IMR-90 (cell line): ENCODE results near the gene SDS. TPM values are rescaled to one million over a fixed set of nuclear protein-coding genes. Genes with fewer than 3 reads are reported as not detected.
A peak's percentile ranks its signal among the peaks of the same experiment; 100 is the strongest.

Experiments
- ATAC-seq: fragments of 200-7000 bp; cut with Tn5 transposase; 2 replicates; pipeline ENCODE4 v1.9.1; 2020; ENCODE audit warnings: low read depth, mild to moderate bottlenecking, moderate library complexity
- BruUV-seq: library from RNA; stranded (reverse); fragments of 400-500 nt; replicated peaks from 2 replicates; lab custom pipeline; 2021; lab: Mats Ljungman, UMichigan
- CTCF ChIA-PET: fragments of 300-600 bp; formaldehyde crosslinking; extraction: SDS; loops from one replicate; lab custom pipeline; 2021; ENCODE audit warnings: antibody characterized with exemption; lab: Yijun Ruan, JAX
- POLR2A ChIA-PET: fragments of 300-600 bp; sonication (Branson Sonifier 250); formaldehyde crosslinking; loops from one replicate; lab custom pipeline; 2022; ENCODE audit warnings: antibody characterized with exemption; ENCODE audit not compliant: unreplicated experiment; lab: Charles Lee
- DNase-seq: peaks from one replicate; pipeline ENCODE4 v3.0.0; 2013
- H2AFZ ChIP-seq: replicated peaks from 2 replicates; pipeline ENCODE3; 2013; ENCODE audit warnings: low read length, mild to moderate bottlenecking; ENCODE audit not compliant: poor library complexity
- H2AK5ac ChIP-seq: 2 replicates; pipeline ENCODE4 v1.6.1; 2013; ENCODE audit warnings: low read depth, low read length, inconsistent platforms
- H2AK9ac ChIP-seq: replicated peaks from 2 replicates; pipeline ENCODE3; 2013; ENCODE audit warnings: mild to moderate bottlenecking, low read depth, low read length, moderate library complexity; ENCODE audit not compliant: poor library complexity
- H2BK120ac ChIP-seq: 2 replicates; pipeline ENCODE4 v1.6.1; 2013; ENCODE audit warnings: low read depth, low read length, inconsistent platforms
- H2BK15ac ChIP-seq: 3 replicates; pipeline ENCODE4 v1.6.1; 2013; ENCODE audit warnings: low read depth, low read length, inconsistent platforms
- H2BK20ac ChIP-seq: 2 replicates; pipeline ENCODE4 v1.6.1; 2013; ENCODE audit warnings: low read depth, mild to moderate bottlenecking, inconsistent platforms, low read length, moderate library complexity
- H2BK5ac ChIP-seq: 2 replicates; pipeline ENCODE4 v1.6.1; 2013; ENCODE audit warnings: mild to moderate bottlenecking, low read depth, low read length, inconsistent platforms; ENCODE audit not compliant: poor library complexity, severe bottlenecking
- H3K14ac ChIP-seq: replicated peaks from 2 replicates; pipeline ENCODE4 v1.6.1; 2013; ENCODE audit warnings: low read depth, low read length, inconsistent platforms
- H3K18ac ChIP-seq: 2 replicates; pipeline ENCODE4 v1.6.1; 2013; ENCODE audit warnings: low read depth, low read length, control low read depth
- H3K23ac ChIP-seq: 2 replicates; pipeline ENCODE4 v1.6.1; 2013; ENCODE audit warnings: low read depth, low read length, inconsistent platforms
- H3K27ac ChIP-seq: 2 replicates; pipeline ENCODE4 v1.5.1; 2013; ENCODE audit warnings: mild to moderate bottlenecking, control low read depth, low read length; ENCODE audit not compliant: insufficient read depth
- H3K27me3 ChIP-seq: 2 replicates; pipeline ENCODE4 v1.6.1; 2013; ENCODE audit warnings: low read length; ENCODE audit not compliant: control insufficient read depth, insufficient read depth
- H3K36me3 ChIP-seq: 2 replicates; pipeline ENCODE4 v1.6.1; 2013; ENCODE audit warnings: low read length, mixed read lengths; ENCODE audit not compliant: control insufficient read depth, insufficient read depth
- H3K4ac ChIP-seq: 2 replicates; pipeline ENCODE4 v1.6.1; 2013; ENCODE audit warnings: low read depth, low read length, inconsistent platforms
- H3K4me1 ChIP-seq: 2 replicates; pipeline ENCODE4 v1.6.1; 2013; ENCODE audit warnings: low read length, mixed read lengths; ENCODE audit not compliant: control insufficient read depth, insufficient read depth
- H3K4me2 ChIP-seq: 2 replicates; pipeline ENCODE4 v1.6.1; 2013; ENCODE audit warnings: low read depth, mild to moderate bottlenecking, control low read depth, low read length, moderate library complexity
- H3K4me3 ChIP-seq: 2 replicates; pipeline ENCODE4 v1.5.1; 2013; ENCODE audit warnings: low read depth, mild to moderate bottlenecking, control low read depth, low read length, moderate library complexity; ENCODE audit not compliant: insufficient read depth
- H3K56ac ChIP-seq: 2 replicates; pipeline ENCODE4 v1.6.1; 2013; ENCODE audit warnings: low read length, inconsistent platforms; ENCODE audit not compliant: insufficient read depth; ENCODE audit errors: extremely low read depth
- H3K79me1 ChIP-seq, 2 experiments: 2 replicates each; pipeline ENCODE4 v1.6.1; 2013; ENCODE audit warnings: low read length in 2 of 2, inconsistent platforms in 1 of 2, low read depth in 1 of 2
- H3K9ac ChIP-seq: 2 replicates; pipeline ENCODE4 v1.6.1; 2013; ENCODE audit warnings: low read depth, low read length, control low read depth
- H3K9me1 ChIP-seq: 2 replicates; pipeline ENCODE4 v1.6.1; 2013; ENCODE audit warnings: low read length, inconsistent platforms; ENCODE audit not compliant: insufficient read depth
- H3K9me3 ChIP-seq: 2 replicates; pipeline ENCODE4 v1.6.1; 2013; ENCODE audit warnings: low read length; ENCODE audit not compliant: control insufficient read depth, insufficient read depth
- H4K20me1 ChIP-seq: 2 replicates; pipeline ENCODE4 v1.6.1; 2013; ENCODE audit warnings: low read length, inconsistent platforms; ENCODE audit not compliant: insufficient read depth
- H4K5ac ChIP-seq: 2 replicates; pipeline ENCODE4 v1.6.1; 2013; ENCODE audit warnings: mild to moderate bottlenecking, low read depth, low read length, control low read depth
- H4K8ac ChIP-seq, 2 experiments: 2 replicates each; pipeline ENCODE4 v1.6.1; 2013; ENCODE audit warnings: low read depth in 2 of 2, low read length in 2 of 2, control low read depth in 1 of 2, inconsistent platforms in 1 of 2
- H4K91ac ChIP-seq: 2 replicates; pipeline ENCODE4 v1.6.1; 2013; ENCODE audit warnings: low read depth, low read length, inconsistent platforms; ENCODE audit not compliant: insufficient read depth
- CEBPB ChIP-seq: IDR thresholded peaks from 2 replicates; pipeline ENCODE4 v1.6.1; 2012; ENCODE audit warnings: low read depth, low read length, improper control_type of control experiment
- RCOR1 ChIP-seq: IDR thresholded peaks from 2 replicates; pipeline ENCODE4 v1.6.1; 2012; ENCODE audit warnings: mild to moderate bottlenecking, low read length, improper control_type of control experiment; ENCODE audit not compliant: insufficient replicate concordance
- RFX5 ChIP-seq: IDR thresholded peaks from 2 replicates; pipeline ENCODE4 v1.8.0; 2012; ENCODE audit warnings: low read depth, mild to moderate bottlenecking, low read length, moderate library complexity
- WGBS, 2 experiments: methylation state at CpG; one replicate each; pipeline versions ENCODE4 v1.1.5 to v1.1.7; 2013; ENCODE audit warnings: missing lambda C conversion rate in 2 of 2; ENCODE audit not compliant: insufficient read length in 1 of 2; ENCODE audit errors: extremely low coverage in 2 of 2; 5-methylcytosine and 5-hydroxymethylcytosine counted together
- dilution Hi-C: fragments of 300-500 bp; cut with HindIII; formaldehyde crosslinking; loops from one replicate; pipeline ENCODE4 v1.14.3; 2018; ENCODE audit warnings: low sequenced_read_pairs; ENCODE audit not compliant: unreplicated experiment
- in situ Hi-C: fragments of 300-500 bp; cut with MboI; formaldehyde crosslinking; loops from 3 replicates; pipeline ENCODE4 v1.14.3; 2019; ENCODE audit warnings: low sequenced_read_pairs, inconsistent platforms, mixed read lengths
- intact Hi-C: fragments of 100-400 bp; cut with micrococcal nuclease; formaldehyde crosslinking; loops from 2 replicates; pipeline ENCODE4 v1.10.0; 2022
- polyA plus RNA-seq, 3 experiments: library from polyadenylated mRNA; depleted of rRNA; stranded (reverse); fragments of >200 nt; gene quantifications; 2 replicates each; pipeline ENCODE4 v1.2.3, GENCODE V29; 2012; ENCODE audit warnings: low replicate concordance in 1 of 3
- total RNA-seq: library from RNA; depleted of rRNA; stranded (reverse); fragments of >200 nt; gene quantifications from 2 replicates; pipeline ENCODE4 v1.2.3, GENCODE V29; 2012

Gene SDS
- total and polyA plus RNA-seq, 2 of the 4 experiments (the other 2 are of a cell fraction) = not detected

GRCh38 chr12:113413488-113413939, 9.8 kb upstream of the SDS start:
- no peaks in the 10 kb centered on the region for H3K9me3 ChIP-seq
- no peak overlapping the region for H3K4me3 ChIP-seq
- in situ Hi-C loops = no loop called here
- no peak overlapping the region for H3K23ac ChIP-seq
- H4K8ac ChIP-seq = no peak overlapping the region
- intact Hi-C loops = no loop called here
- no peak overlapping the region for H3K14ac ChIP-seq
- H3K27me3 ChIP-seq = peaks cover 3% of the 10 kb centered on the region; the same call in 1 of the 2 replicates
- H2AK5ac ChIP-seq = no peak overlapping the region
- no TSS peak for BruUV-seq
- H3K9ac ChIP-seq = no peak overlapping the region
- 0% methylated on average over 3 of the region's 11 CpGs; no CpG with 5 or more reads in 1 of the 2 experiments for WGBS, 2 experiments
- no peak overlapping the region for H4K5ac ChIP-seq
- H3K4me2 ChIP-seq = no peak overlapping the region
- peak; percentile 4; the same call in 1 of the 2 replicates for TF ChIP-seq CEBPB
- no peak for TF ChIP-seq RCOR1
- no peak for TF ChIP-seq RFX5
- peak overlapping the region; percentile 56 for H2AFZ ChIP-seq
- H3K56ac ChIP-seq = no peak overlapping the region
- H3K27ac ChIP-seq = no peak overlapping the region
- no peak overlapping the region for H4K91ac ChIP-seq
- ChIA-PET POLR2A (no interaction called here), CTCF (interaction anchor here (0.5 to 1.3 kb wide), 2 partner anchors 12 to 216 kb away, joined by 3 to 5 read pairs; no protein-coding TSS in a partner anchor)
- no peak overlapping the region for H2AK9ac ChIP-seq
- H3K18ac ChIP-seq = no peak overlapping the region
- DNase-seq = peak; percentile 9
- H2BK120ac ChIP-seq = no peak overlapping the region
- H2BK20ac ChIP-seq = no peak overlapping the region
- dilution Hi-C loops = no loop called here
- no peaks in the 10 kb centered on the region for H3K4me1 ChIP-seq
- H3K4ac ChIP-seq = no peak overlapping the region
- ATAC-seq = no peak; the same call in 1 of the 2 replicates
- no peaks in the 10 kb centered on the region for H3K9me1 ChIP-seq
- H3K79me1 ChIP-seq = no peaks in the 10 kb centered on the region
- H3K36me3 ChIP-seq = no peaks in the 10 kb centered on the region
- H2BK15ac ChIP-seq = no peak overlapping the region
- no peak overlapping the region for H2BK5ac ChIP-seq
- no peaks in the 10 kb centered on the region for H4K20me1 ChIP-seq
